ENCODE data around the gene LRRC36.

Gene LRRC36

DNA sequence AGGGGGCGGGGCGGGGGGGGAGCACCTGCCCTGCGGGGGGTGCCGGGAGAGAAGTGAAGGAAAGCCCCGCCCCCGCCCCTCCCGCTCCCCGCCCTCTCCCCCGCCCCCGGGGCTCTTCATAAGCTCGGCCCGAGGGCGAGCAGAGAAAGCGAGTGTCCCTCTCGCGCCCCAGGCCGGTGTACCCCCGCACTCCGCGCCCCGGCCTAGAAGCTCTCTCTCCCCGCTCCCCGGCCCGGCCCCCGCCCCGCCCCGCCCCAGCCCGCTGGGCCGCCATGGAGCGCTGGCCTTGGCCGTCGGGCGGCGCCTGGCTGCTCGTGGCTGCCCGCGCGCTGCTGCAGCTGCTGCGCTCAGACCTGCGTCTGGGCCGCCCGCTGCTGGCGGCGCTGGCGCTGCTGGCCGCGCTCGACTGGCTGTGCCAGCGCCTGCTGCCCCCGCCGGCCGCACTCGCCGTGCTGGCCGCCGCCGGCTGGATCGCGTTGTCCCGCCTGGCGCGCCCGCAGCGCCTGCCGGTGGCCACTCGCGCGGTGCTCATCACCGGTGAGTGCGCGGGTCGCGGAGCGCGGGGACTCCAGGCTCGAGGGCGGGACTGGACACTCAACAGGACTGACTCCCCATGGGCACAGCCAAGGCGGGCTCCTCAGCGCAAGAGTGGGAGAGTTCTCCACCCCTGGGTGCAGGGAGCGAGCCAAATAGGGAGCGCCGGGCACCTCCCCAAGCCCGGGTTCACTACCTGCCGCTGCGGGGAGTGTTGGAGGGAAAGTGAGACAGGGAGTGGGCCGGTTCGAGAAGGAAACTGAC is 104.6 kb downstream of the LRRC36 start, which contains the start of gene HSD11B2:
TSS of gene HSD11B2 (plus strand) at position 145 of the 798 bp plus-strand sequence. CDS start at position 273, 128 bp downstream.
- TF ChIP-seq, protein P1, sequence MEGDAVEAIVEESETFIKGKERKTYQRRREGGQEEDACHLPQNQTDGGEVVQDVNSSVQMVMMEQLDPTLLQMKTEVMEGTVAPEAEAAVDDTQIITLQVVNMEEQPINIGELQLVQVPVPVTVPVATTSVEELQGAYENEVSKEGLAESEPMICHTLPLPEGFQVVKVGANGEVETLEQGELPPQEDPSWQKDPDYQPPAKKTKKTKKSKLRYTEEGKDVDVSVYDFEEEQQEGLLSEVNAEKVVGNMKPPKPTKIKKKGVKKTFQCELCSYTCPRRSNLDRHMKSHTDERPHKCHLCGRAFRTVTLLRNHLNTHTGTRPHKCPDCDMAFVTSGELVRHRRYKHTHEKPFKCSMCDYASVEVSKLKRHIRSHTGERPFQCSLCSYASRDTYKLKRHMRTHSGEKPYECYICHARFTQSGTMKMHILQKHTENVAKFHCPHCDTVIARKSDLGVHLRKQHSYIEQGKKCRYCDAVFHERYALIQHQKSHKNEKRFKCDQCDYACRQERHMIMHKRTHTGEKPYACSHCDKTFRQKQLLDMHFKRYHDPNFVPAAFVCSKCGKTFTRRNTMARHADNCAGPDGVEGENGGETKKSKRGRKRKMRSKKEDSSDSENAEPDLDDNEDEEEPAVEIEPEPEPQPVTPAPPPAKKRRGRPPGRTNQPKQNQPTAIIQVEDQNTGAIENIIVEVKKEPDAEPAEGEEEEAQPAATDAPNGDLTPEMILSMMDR (IDR thresholded peaks at IDR 0.05), result peak in 1 of 2 experiments; percentile 24
- intact Hi-C loops (cut with DNase I; ENCODE audit: low total_unique reads), result no loop called here
- H3K9me3 ChIP-seq, result no peaks in the 10 kb centered on the region
- H3K4me3 ChIP-seq, result peak within 1 kb of the TSS; percentile 44 to 56
- H3K27me3 ChIP-seq, result peaks cover 0 to 37% of the 10 kb centered on the region in 2 donors
- peaks cover 6 to 36% (median 14%) of the 10 kb centered on the region in 4 donors for H3K4me1 ChIP-seq
- peaks cover 0 to 9% (median 0%) of the 10 kb centered on the region in 3 donors for H3K36me3 ChIP-seq
- peak within 1 kb of the TSS in 1 of 2 donors; percentile 53 for H3K27ac ChIP-seq
- peak in 1 of 2 donors; percentile 71 for DNase-seq

DNA sequence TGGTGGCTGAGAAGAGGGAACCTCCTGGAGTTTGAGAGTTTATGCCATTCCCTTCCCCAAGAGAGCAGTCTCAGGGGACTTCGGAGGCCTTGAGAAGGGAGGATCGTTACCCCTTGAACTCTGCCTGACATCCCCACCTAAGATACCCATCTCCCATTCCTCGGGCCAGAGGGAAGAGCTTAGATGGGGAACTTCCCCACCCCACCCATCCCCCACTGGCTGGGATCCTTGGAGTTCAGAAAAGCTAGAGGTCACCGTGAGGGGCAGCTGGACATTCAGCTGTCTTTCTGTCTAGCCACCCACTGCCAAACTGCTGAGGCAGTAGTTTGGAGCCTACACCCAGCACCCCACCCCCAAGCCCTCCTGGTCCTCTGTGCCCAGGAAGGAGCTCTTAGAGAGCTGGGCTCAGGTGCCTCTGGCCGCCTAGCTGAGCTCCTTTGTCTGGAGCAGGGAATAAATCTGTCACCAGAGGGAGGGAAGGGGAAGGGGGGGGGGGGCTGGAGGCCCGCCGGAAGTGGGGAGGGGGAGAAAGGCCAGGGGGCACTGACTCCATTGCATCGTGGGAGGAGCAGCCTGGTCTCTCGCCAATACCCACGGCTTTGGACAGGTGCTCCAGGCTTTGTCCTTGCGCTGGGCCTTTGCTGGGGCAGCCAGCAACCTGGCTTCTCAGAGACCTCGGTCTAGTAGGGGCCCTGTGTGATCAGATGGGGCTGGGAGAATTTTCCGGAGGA is 105.3 kb downstream of the LRRC36 start:
- peaks cover 0 to 17% (median 4%) of the 10 kb centered on the region in 3 donors for H3K36me3 ChIP-seq
- DNase-seq, result no peak
- peaks cover 0 to 32% of the 10 kb centered on the region in 2 donors for H3K27me3 ChIP-seq
- H3K9me3 ChIP-seq, result no peaks in the 10 kb centered on the region
- H3K4me3 ChIP-seq, result peak overlapping the region; percentile 44 to 56
- TF ChIP-seq, protein P1 (IDR thresholded peaks at IDR 0.05), result no peak
- peak overlapping the region in 1 of 2 donors; percentile 53 for H3K27ac ChIP-seq
- intact Hi-C loops (cut with DNase I; ENCODE audit: low total_unique reads), result no loop called here
- H3K4me1 ChIP-seq, result peaks cover 6 to 36% (median 14%) of the 10 kb centered on the region in 4 donors

DNA sequence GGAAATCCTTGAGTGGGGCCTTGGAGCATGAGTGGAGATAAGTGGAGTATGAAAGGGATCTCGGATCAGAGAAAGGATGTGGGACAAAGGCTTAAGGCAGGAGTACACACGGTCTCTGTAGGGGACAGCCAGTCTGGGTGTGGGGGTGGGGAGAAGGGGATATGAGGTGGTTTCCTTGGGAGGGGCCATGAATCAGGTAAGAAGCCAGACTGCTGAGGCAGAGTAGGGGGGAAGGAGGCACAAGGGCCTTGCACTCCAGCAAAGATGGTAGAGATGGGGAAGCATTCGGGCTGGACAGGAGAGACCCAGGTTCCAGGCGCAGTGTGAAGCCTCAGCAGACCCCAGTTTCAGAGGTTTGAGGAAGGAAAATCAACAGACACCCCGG is 105.9 kb downstream of the LRRC36 start:
- TF ChIP-seq, protein P1 (IDR thresholded peaks at IDR 0.05), result no peak
- H3K27ac ChIP-seq, result no peak overlapping the region
- DNase-seq, result no peak
- H3K27me3 ChIP-seq, result peaks cover 0 to 30% of the 10 kb centered on the region in 2 donors
- H3K4me3 ChIP-seq, result no peak overlapping the region
- H3K9me3 ChIP-seq, result no peaks in the 10 kb centered on the region
- peaks cover 2 to 22% (median 10%) of the 10 kb centered on the region in 3 donors for H3K36me3 ChIP-seq
- peaks cover 6 to 36% (median 14%) of the 10 kb centered on the region in 4 donors for H3K4me1 ChIP-seq
- intact Hi-C loops (cut with DNase I; ENCODE audit: low total_unique reads), result no loop called here

DNA sequence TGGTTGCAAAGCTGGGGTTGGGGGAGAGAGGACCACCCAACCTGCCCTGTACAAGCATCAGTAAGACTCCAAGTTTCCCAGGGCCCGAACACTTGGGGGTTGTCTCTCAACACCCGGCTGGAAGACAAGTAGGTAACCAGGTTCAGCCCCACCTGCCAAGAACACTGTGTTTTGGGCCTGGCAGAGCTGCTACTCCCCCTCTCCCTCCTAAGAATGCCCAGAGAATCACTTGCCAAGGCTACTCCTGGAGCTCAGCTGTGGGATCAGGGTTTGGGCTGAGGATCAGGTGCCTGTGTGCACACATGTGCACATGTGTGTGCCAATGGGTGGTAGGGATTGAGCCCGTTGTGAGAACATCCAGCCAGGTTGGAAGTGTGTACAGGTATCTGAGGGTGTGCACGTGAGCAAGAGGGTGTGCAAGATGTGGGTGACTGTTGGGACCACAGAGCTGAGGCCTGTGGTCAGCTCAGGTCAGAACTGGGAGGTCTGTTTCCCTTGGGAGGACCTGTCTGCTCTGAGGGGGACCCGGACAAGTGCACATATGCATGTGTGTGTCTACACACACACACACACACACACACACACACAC is 106.6 kb downstream of the LRRC36 start:
- Histone ChIP-seq H3K4me3 (no peak overlapping the region), H3K36me3 (peaks cover 8 to 29% (median 17%) of the 10 kb centered on the region in 3 donors), H3K27ac (no peak overlapping the region), H3K9me3 (no peaks in the 10 kb centered on the region), H3K27me3 (peaks cover 0 to 23% of the 10 kb centered on the region in 2 donors), H3K4me1 (peaks cover 6 to 30% (median 14%) of the 10 kb centered on the region in 4 donors)
- intact Hi-C loops (cut with DNase I; ENCODE audit: low total_unique reads), result no loop called here
- no peak for DNase-seq
- TF ChIP-seq, protein P1 (IDR thresholded peaks at IDR 0.05), result no peak
